Measurements from ENCODE around the gene SLC8A1.

SLC8A1 gene

DNA sequence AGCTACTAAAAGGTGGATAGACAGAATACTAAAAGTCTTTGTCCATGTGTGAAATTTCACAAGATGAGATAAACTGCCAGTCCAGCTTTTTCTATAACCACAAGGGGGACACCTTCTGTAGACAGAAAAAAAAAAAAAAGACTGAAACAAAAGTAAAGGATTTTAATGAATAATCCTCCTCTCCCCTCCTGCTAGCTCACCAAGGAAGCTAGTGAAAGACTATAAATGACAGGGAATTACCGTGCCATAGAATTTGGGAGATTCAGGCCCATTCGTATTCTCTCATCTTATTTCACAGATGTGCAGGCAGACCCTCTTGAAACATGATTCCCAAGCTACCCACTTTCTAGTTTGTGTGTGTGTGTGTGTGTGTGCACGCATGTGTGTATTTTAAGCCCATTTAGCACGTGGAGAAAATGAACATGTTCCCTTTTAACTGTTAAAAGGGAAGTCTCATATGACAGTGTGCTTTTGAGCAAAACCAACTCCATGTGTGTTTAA, 36.3 kb upstream of the SLC8A1 start:
- POLR2A ChIA-PET = interaction anchor here (0.6 kb wide), 1 partner anchor 398 kb away, joined by 3 read pairs; no protein-coding TSS in a partner anchor
- no peak for DNase-seq (ENCODE audit: low read depth, low spot score)
- CTCF ChIA-PET = interaction anchor here (0.7 to 4.2 kb wide), 23 partner anchors 10 to 625 kb away, joined by 3 to 32 read pairs (median 3); no protein-coding TSS in a partner anchor

DNA sequence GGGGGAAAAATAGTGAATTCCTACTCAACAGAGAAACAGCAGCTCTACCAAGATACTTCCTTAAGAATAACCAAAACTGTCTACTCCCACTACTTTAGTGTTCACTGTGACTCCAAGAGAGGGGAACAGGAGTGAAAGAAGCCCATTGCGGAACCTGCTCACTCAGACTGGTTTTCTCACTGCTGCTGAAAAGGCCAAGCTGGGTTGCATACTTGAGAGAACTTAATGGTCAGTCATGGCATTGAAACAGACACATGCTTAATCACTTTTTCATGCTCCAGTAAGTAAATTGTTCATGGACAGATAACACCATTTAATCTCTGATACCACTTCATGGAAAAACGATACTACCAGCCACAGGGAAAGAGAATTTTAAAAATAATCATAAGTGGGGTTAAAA, 35.7 kb upstream of the SLC8A1 start:
- TF ChIP-seq, protein P1, sequence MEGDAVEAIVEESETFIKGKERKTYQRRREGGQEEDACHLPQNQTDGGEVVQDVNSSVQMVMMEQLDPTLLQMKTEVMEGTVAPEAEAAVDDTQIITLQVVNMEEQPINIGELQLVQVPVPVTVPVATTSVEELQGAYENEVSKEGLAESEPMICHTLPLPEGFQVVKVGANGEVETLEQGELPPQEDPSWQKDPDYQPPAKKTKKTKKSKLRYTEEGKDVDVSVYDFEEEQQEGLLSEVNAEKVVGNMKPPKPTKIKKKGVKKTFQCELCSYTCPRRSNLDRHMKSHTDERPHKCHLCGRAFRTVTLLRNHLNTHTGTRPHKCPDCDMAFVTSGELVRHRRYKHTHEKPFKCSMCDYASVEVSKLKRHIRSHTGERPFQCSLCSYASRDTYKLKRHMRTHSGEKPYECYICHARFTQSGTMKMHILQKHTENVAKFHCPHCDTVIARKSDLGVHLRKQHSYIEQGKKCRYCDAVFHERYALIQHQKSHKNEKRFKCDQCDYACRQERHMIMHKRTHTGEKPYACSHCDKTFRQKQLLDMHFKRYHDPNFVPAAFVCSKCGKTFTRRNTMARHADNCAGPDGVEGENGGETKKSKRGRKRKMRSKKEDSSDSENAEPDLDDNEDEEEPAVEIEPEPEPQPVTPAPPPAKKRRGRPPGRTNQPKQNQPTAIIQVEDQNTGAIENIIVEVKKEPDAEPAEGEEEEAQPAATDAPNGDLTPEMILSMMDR (IDR thresholded peaks at IDR 0.05; ENCODE audit: insufficient read depth, low read length, missing control alignments) = no peak
- ChIA-PET CTCF (interaction anchor here (0.7 to 4.2 kb wide), 22 partner anchors 10 to 625 kb away, joined by 3 to 32 read pairs (median 4); no protein-coding TSS in a partner anchor), POLR2A (no interaction called here)
- no peak for DNase-seq (ENCODE audit: low read depth, low spot score)
- no peak overlapping the region for H3K4me3 ChIP-seq (ENCODE audit: low read depth, low read length)

More for the DNA sequence above, 36.3 kb upstream of the SLC8A1 start:
- no peak overlapping the region for H3K4me3 ChIP-seq (ENCODE audit: low read depth, low read length)
- TF ChIP-seq, protein P1 (IDR thresholded peaks at IDR 0.05; ENCODE audit: insufficient read depth, low read length, missing control alignments) = no peak

DNA sequence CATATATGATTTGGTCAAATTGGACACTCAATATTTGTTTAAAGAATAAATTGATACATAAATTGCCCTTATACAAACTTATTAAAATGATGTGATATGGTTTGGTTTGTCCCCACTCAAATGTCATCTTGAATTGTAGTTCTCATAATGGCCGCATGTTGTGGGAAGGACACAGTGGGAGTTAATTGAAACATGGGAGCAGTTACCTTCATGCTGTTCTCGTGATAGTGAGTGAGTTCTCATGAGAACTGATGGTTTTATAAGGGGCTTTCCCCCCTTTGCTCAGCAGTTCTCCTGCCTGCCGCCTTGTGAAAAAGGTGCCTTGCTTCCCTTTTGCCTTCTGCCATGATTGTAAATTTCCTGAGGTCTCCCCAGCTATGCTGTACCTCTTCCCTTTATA, 34.0 kb upstream of the SLC8A1 start:
- ChIA-PET CTCF (no interaction called here), POLR2A (no interaction called here)
- TF ChIP-seq, protein P1 (IDR thresholded peaks at IDR 0.05; ENCODE audit: insufficient read depth, low read length, missing control alignments) = no peak
- no peak overlapping the region for H3K4me3 ChIP-seq (ENCODE audit: low read depth, low read length)
- no peak for DNase-seq (ENCODE audit: low read depth, low spot score)

DNA sequence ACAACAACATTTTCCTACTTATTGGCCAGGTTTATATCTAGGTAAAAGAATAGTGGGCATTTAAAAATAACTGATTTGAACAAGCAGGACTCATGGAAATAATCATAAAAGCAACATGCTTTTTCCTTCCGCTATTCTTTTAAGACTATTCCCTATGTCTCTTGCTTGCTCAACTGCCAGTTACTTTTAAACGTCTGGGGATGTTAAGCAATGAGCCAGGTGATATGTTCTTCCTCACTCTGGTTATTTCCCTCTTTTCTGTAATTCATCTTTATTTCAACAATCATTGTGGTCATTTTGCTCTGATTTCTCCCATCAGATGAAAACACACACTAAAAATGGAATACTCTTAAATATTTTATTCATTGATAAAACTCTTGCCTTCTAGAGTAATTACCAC, 33.4 kb upstream of the SLC8A1 start:
- TF ChIP-seq, protein P1 (IDR thresholded peaks at IDR 0.05; ENCODE audit: insufficient read depth, low read length, missing control alignments) = no peak
- DNase-seq (ENCODE audit: low read depth, low spot score) = no peak
- CTCF ChIA-PET = no interaction called here
- H3K4me3 ChIP-seq (ENCODE audit: low read depth, low read length) = no peak overlapping the region
- POLR2A ChIA-PET = no interaction called here

DNA sequence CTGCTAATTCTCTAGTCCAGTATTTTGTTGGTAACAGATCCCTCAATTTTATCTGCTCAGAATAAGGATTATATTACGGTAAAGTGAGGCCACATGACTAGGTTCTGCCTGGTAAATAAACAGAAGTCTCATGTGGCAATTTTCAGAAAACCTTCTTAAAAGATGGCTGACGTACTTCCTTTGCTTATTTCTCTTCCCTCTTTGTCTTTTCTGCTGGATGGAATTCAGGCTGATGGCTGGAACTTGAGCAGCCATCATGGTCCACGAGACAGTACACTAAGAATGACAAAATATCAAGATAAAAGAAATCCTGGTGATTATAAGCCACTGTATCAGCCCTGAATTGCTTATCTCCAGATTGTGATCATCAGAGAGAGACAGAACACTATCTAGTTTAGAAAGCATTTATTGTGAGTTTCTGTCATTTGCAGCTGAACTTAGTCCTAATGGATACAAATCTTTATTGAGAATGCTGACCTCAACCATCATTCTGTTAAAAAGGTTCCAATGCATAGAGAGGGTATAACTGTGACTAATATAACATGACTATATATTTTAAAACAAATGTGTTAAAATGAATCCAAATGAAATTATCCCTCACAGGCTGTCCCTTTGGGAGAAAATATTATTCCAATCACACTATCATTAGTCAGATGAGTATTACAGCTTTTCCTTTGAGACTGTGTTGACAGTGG, 31.8 kb upstream of the SLC8A1 start:
- DNase-seq (ENCODE audit: low read depth, low spot score) = no peak
- ChIA-PET CTCF (interaction anchor here (1.4 to 3.8 kb wide), 2 partner anchors 34 to 276 kb away, joined by 3 to 9 read pairs; no protein-coding TSS in a partner anchor), POLR2A (no interaction called here)
- TF ChIP-seq, protein P1 (IDR thresholded peaks at IDR 0.05; ENCODE audit: insufficient read depth, low read length, missing control alignments) = no peak
- no peak overlapping the region for H3K4me3 ChIP-seq (ENCODE audit: low read depth, low read length)

DNA sequence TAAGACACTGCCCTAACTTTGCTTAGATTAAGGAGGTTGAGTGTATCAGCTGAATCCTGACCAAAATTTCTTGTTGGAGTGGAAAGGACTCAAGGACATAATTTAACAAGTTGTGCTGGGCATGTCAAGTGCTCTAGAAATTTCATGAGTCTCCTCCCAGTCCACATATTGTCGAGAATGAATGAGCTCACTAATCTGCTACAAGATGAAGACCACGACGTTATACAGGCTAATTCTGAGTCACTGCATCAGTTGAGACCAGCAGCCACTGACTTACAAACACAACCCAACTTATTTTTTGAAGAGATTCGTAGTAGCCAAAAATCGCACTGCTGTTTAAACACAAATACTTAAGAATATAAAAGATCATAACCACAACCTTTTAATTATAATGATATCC, 28.7 kb upstream of the SLC8A1 start:
- no peak overlapping the region for H3K4me3 ChIP-seq (ENCODE audit: low read depth, low read length)
- POLR2A ChIA-PET = no interaction called here
- no peak for DNase-seq (ENCODE audit: low read depth, low spot score)
- CTCF ChIA-PET = interaction anchor here (3.8 kb wide), 1 partner anchor 31 kb away, joined by 9 read pairs; no protein-coding TSS in a partner anchor
- TF ChIP-seq, protein P1 (IDR thresholded peaks at IDR 0.05; ENCODE audit: insufficient read depth, low read length, missing control alignments) = no peak
